CD4-positive, alpha-beta memory T cell (primary cell): Measurements from ENCODE around the gene ATP5F1D. TPM values are rescaled to one million over a fixed set of nuclear protein-coding genes. Genes with fewer than 3 reads are reported as not detected.
"Not testable (repeated sequence)": the region's sequence is repeated elsewhere in the genome, so short reads cannot be mapped to it uniquely, and the experiment has no call there.

ENCODE experiments used
- CTCF ChIA-PET: fragments of 350-600 bp; sonication (Branson Sonifier 250); formaldehyde crosslinking; loops from one replicate; lab custom pipeline; 2021; ENCODE audit warnings: inconsistent platforms; ENCODE audit not compliant: partially characterized antibody; lab: Charles Lee
- POLR2A ChIA-PET: fragments of 350-600 bp; sonication (Branson Sonifier 250); formaldehyde crosslinking; loops from one replicate; lab custom pipeline; 2021; ENCODE audit not compliant: partially characterized antibody; lab: Charles Lee
- DNase-seq, 5 donors: peaks; one replicate each; pipeline versions ENCODE4 v3.0.0 to v3.0.0-alpha.2; 2020 to 2022; ENCODE audit warnings: mixed read lengths in 1 of 5
- H3K27ac ChIP-seq: one replicate; pipeline ENCODE4 v1.7.0; 2013; ENCODE audit warnings: low read depth, low read length
- H3K27me3 ChIP-seq: 2 replicates; pipeline ENCODE4 v1.7.0; 2013; ENCODE audit warnings: mild to moderate bottlenecking, low read length, moderate library complexity; ENCODE audit not compliant: insufficient read depth
- H3K36me3 ChIP-seq: 2 replicates; pipeline ENCODE4 v1.7.0; 2013; ENCODE audit warnings: mild to moderate bottlenecking, low read length, moderate library complexity; ENCODE audit not compliant: insufficient read depth
- H3K4me1 ChIP-seq: 2 replicates; pipeline ENCODE4 v1.7.0; 2013; ENCODE audit warnings: mild to moderate bottlenecking, low read length, moderate library complexity; ENCODE audit not compliant: insufficient read depth
- H3K4me3 ChIP-seq, 2 donors: one replicate each; pipeline ENCODE4 v1.7.0; 2013; ENCODE audit warnings: low read length in 2 of 2, mild to moderate bottlenecking in 1 of 2
- H3K9me3 ChIP-seq, 2 donors: one replicate each; pipeline ENCODE4 v1.7.0; 2013; ENCODE audit warnings: low read length in 2 of 2, control low read depth in 1 of 2; ENCODE audit not compliant: control insufficient read depth in 1 of 2
- H3K27ac Mint-ChIP-seq, 7 donors: one replicate each; pipeline ENCODE4 v1.8.0; 2020 to 2021; ENCODE audit warnings: mixed read lengths in 7 of 7, mild to moderate bottlenecking in 6 of 7, inconsistent platforms in 3 of 7, moderate library complexity in 3 of 7
- H3K27me3 Mint-ChIP-seq, 2 donors: one replicate each; pipeline ENCODE4 v1.8.0; 2020 to 2021; ENCODE audit warnings: mixed read lengths in 2 of 2
- H3K36me3 Mint-ChIP-seq, 2 donors: one replicate each; pipeline ENCODE4 v1.8.0; 2020 to 2021; ENCODE audit warnings: mixed read lengths in 2 of 2, inconsistent platforms in 1 of 2, mild to moderate bottlenecking in 1 of 2
- H3K4me1 Mint-ChIP-seq, 4 donors: one replicate each; pipeline ENCODE4 v1.8.0; 2020 to 2021; ENCODE audit warnings: mixed read lengths in 4 of 4, mild to moderate bottlenecking in 1 of 4
- H3K4me3 Mint-ChIP-seq, 8 donors: one replicate each; pipeline ENCODE4 v1.8.0; 2020 to 2021; ENCODE audit warnings: mixed read lengths in 8 of 8, mild to moderate bottlenecking in 7 of 8, moderate library complexity in 6 of 8, inconsistent platforms in 3 of 8
- H3K9me3 Mint-ChIP-seq, 8 donors: one replicate each; pipeline ENCODE4 v1.8.0; 2020 to 2021; ENCODE audit warnings: mixed read lengths in 8 of 8, mild to moderate bottlenecking in 5 of 8, inconsistent platforms in 3 of 8, moderate library complexity in 1 of 8
- intact Hi-C: fragments of 100-400 bp; cut with micrococcal nuclease; formaldehyde crosslinking; loops from one replicate; pipeline ENCODE4 v1.15.1; 2023
- polyA plus RNA-seq, 2 donors: library from polyadenylated mRNA; unstranded; fragments of 300-500 nt; fragmentation: Illumina TruSeq; gene quantifications; one replicate each; pipeline ENCODE4 v1.2.3, GENCODE V29; 2021
- total RNA-seq, 2 experiments: library from RNA; stranded (reverse); gene quantifications; one replicate each; pipeline ENCODE4 v1.2.3, GENCODE V29; 2021

ATP5F1D gene
- total and polyA plus RNA-seq, 4 experiments from 2014 or later, result 105 to 243 (median 120) TPM

DNA sequence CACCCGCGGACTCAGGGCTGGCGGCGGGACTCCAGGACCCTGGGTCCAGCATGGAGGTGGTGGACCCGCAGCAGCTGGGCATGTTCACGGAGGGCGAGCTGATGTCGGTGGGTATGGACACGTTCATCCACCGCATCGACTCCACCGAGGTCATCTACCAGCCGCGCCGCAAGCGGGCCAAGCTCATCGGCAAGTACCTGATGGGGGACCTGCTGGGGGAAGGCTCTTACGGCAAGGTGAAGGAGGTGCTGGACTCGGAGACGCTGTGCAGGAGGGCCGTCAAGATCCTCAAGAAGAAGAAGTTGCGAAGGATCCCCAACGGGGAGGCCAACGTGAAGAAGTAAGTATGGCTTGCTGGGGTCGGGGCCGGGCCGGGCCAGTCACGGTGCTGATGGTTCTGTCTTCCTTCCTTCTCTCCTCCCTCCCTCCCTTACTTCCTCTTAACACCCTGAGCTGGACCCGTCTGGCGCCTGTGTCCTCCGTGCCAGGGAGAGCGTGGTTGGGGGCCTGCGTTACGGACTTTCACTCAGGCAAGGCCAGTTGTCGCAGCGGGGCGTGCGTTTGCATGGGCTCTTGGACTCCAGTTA, 34.6 kb upstream of the ATP5F1D start:
- Histone ChIP-seq H3K4me3 (peak overlapping the region; percentile 58 to 68), H3K27me3 (no peaks in the 10 kb centered on the region), H3K27ac (peak overlapping the region; percentile 78), H3K4me1 (peaks cover 64% of the 10 kb centered on the region), H3K36me3 (peaks cover 9% of the 10 kb centered on the region), H3K9me3 (no peaks in the 10 kb centered on the region)
- POLR2A ChIA-PET, result interaction anchor here (0.7 to 1.5 kb wide), 6 partner anchors 8 to 188 kb away, joined by 3 to 5 read pairs (median 4); no protein-coding TSS in a partner anchor
- no peaks in the 10 kb centered on the region for H3K27me3 Mint-ChIP-seq
- peak overlapping the region; percentile 84 to 96 (median 95) for H3K27ac Mint-ChIP-seq
- H3K9me3 Mint-ChIP-seq, result no peaks in the 10 kb centered on the region
- peak overlapping the region; percentile 93 to 96 (median 94) for H3K4me3 Mint-ChIP-seq
- peaks cover 0 to 17% of the 10 kb centered on the region in 2 donors for H3K36me3 Mint-ChIP-seq
- DNase-seq, result peak; percentile 29 to 56 (median 32)
- CTCF ChIA-PET, result interaction anchor here (0.8 kb wide), 1 partner anchor 142 kb away, joined by 3 read pairs; no protein-coding TSS in a partner anchor
- peaks cover 11 to 58% (median 36%) of the 10 kb centered on the region in 4 donors for H3K4me1 Mint-ChIP-seq
- intact Hi-C loops, result no loop called here

GRCh38 chr19:1208830-1209229, 32.7 kb upstream of the ATP5F1D start:
- H3K27ac ChIP-seq, POLR2A ChIA-PET, CTCF ChIA-PET, H3K9me3 Mint-ChIP-seq, H3K27me3 ChIP-seq, H3K4me3 ChIP-seq, intact Hi-C loops, H3K27me3 Mint-ChIP-seq, H3K9me3 ChIP-seq: not testable (repeated sequence)
- Mint-ChIP-seq H3K36me3 (peaks cover 6 to 23% of the 10 kb centered on the region in 2 donors), H3K4me3 (peak overlapping the region in 4 of 8 donors; percentile 33 to 49 (median 42)), H3K27ac (peak overlapping the region in 2 of 7 donors; percentile 6 to 96), H3K4me1 (peaks cover 12 to 57% (median 34%) of the 10 kb centered on the region in 4 donors)
- peaks cover 69% of the 10 kb centered on the region for H3K4me1 ChIP-seq
- H3K36me3 ChIP-seq, result peaks cover 10% of the 10 kb centered on the region
- DNase-seq, result peak in 1 of 5 donors; percentile 29

DNA sequence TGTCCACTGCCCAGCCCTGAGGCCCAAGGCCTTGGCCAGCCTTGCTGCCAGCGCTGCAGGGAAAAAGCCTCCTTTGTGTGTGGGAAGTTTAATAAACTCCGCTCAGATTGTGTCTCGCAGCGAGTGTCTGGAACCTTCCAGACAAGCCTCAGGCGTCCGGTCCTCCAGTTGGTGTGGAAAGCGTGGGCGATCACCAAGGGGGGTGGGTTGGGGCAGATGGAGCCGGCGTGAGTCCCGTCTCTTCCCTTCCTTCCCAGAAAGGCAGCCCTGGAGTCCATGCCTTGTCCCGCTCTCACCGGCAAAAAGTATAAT, 31.4 kb upstream of the ATP5F1D start:
- CTCF ChIA-PET, result no interaction called here
- Mint-ChIP-seq H3K27ac (peak overlapping the region in 2 of 7 donors; percentile 52 to 55), H3K4me1 (peaks cover 17 to 54% (median 34%) of the 10 kb centered on the region in 4 donors), H3K27me3 (no peaks in the 10 kb centered on the region), H3K4me3 (peak overlapping the region in 4 of 8 donors; percentile 8 to 65 (median 30)), H3K9me3 (no peaks in the 10 kb centered on the region), H3K36me3 (peaks cover 8 to 27% of the 10 kb centered on the region in 2 donors)
- H3K9me3 ChIP-seq, result no peaks in the 10 kb centered on the region
- peaks cover 64% of the 10 kb centered on the region for H3K4me1 ChIP-seq
- DNase-seq, result peak in 1 of 5 donors; percentile 28
- H3K27ac ChIP-seq, result no peak overlapping the region
- POLR2A ChIA-PET, result interaction anchor here (1.2 to 1.5 kb wide), 2 partner anchors 59 to 79 kb away, joined by 3 to 4 read pairs; no protein-coding TSS in a partner anchor
- H3K4me3 ChIP-seq, result no peak overlapping the region
- H3K36me3 ChIP-seq, result peaks cover 10% of the 10 kb centered on the region
- intact Hi-C loops, result no loop called here
- H3K27me3 ChIP-seq, result no peaks in the 10 kb centered on the region

DNA sequence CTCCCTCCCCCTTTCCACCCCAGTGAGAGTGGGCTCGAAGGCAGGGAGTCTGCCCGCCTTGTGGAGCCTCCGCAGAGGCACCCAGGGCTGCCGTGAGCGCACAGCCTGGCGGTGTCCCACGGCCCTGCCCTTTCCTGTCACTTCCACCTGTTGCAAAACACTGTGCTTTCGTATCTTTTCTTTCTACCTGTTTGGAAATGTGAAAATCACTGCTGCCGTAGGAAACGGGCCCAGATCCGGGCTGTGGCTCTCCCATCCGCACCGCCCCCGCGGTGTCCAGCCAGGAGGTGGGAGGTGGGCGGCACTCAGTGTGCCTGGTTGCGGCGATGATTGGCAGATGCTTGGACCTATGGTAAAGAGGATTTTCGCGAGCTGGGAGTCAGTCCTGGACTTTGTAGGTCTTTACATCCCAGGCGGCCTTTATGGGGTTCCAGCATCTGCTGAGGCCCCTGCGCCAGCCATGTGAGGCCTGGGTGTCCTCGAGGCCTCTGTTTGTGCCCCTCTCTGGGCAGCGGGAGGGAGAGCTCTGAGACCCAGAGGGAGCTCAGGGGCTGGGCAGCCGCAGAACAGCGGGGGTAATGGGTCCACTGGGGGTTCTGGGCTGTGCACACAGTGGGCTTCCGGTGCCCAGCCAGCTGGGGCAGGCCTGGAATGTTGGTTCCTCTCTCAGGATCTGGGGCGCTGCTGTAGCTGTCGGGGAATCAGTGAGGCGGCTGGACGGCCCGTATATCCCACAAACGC, 29.9 kb upstream of the ATP5F1D start:
- peaks cover 17 to 53% (median 38%) of the 10 kb centered on the region in 4 donors for H3K4me1 Mint-ChIP-seq
- H3K4me1 ChIP-seq, result peaks cover 63% of the 10 kb centered on the region
- H3K36me3 Mint-ChIP-seq, result peaks cover 8 to 25% of the 10 kb centered on the region in 2 donors
- peak overlapping the region in 3 of 8 donors; percentile 9 to 62 (median 40) for H3K4me3 Mint-ChIP-seq
- no peaks in the 10 kb centered on the region for H3K9me3 Mint-ChIP-seq
- H3K27me3 ChIP-seq, result no peaks in the 10 kb centered on the region
- no peak overlapping the region for H3K27ac ChIP-seq
- intact Hi-C loops, result no loop called here
- no peaks in the 10 kb centered on the region for H3K27me3 Mint-ChIP-seq
- peak in 1 of 5 donors; percentile 30 for DNase-seq
- peak overlapping the region in 4 of 7 donors; percentile 19 to 79 (median 54) for H3K27ac Mint-ChIP-seq
- ChIA-PET CTCF (interaction anchor here (0.7 to 1.1 kb wide), 4 partner anchors 9 to 139 kb away, joined by 3 to 6 read pairs (median 4); no protein-coding TSS in a partner anchor), POLR2A (interaction anchor here (0.6 to 3.7 kb wide), 6 partner anchors 57 to 439 kb away, joined by 3 to 20 read pairs (median 3); partner anchors contain the start of genes ARHGAP45 and CIRBP)
- H3K9me3 ChIP-seq, result no peaks in the 10 kb centered on the region
- no peak overlapping the region for H3K4me3 ChIP-seq
- H3K36me3 ChIP-seq, result peaks cover 10% of the 10 kb centered on the region

- Mint-ChIP-seq H3K27me3 (no peaks in the 10 kb centered on the region), H3K27ac (peak overlapping the region; percentile 94 to 98 (median 97)), H3K9me3 (no peaks in the 10 kb centered on the region), H3K36me3 (peaks cover 8 to 15% of the 10 kb centered on the region in 2 donors), H3K4me1 (peaks cover 20 to 58% (median 29%) of the 10 kb centered on the region in 4 donors), H3K4me3 (peak overlapping the region; percentile 75 to 92 (median 86))
- CTCF ChIA-PET, result interaction anchor here (0.9 to 1.2 kb wide), 2 partner anchors 32 to 350 kb away, joined by 3 to 4 read pairs; no protein-coding TSS in a partner anchor
- Histone ChIP-seq H3K9me3 (no peaks in the 10 kb centered on the region), H3K27ac (peak overlapping the region; percentile 79), H3K27me3 (no peaks in the 10 kb centered on the region), H3K4me3 (peak overlapping the region in 1 of 2 donors; percentile 15), H3K4me1 (peaks cover 53% of the 10 kb centered on the region), H3K36me3 (peaks cover 10% of the 10 kb centered on the region)
- POLR2A ChIA-PET, result interaction anchor here (0.5 to 3.7 kb wide), 13 partner anchors 10 to 293 kb away, joined by 3 to 20 read pairs (median 4); partner anchors contain the start of genes ABCA7, ATP5F1D, CIRBP and CNN2
- DNase-seq, result peak; percentile 67 to 87 (median 71)
- intact Hi-C loops, result no loop called here
Measured at GRCh38 chr19:1213391-1214286, 27.9 kb upstream of the ATP5F1D start.

DNA sequence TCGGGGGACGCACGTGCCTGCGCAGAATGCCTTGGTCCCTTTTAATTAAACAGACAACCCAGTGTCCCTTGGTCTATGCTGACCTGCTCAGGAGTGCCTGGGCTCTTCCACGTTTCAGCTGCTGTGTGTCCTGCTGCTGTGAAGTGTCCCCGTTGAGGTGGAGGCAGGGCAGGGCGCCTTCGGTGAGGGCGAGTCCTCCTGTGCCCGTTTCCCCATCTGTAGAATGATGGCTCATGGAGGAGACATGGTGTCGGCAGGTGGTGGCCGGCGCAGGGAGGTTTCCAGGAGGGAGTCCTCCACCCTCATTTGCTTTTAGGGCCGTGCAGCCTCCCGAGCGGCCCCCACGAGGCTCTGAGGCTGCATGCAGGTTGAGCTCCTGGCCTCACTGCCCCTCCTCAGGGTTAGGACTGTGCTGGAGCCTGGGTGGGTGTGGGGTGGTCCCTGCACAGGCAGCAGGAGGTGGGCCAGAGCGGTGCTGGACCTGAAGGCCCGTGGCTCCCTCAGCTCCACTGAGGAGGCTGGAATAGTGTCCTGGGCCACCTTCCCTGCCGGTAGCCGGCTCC, 27.2 kb upstream of the ATP5F1D start:
- H3K36me3 ChIP-seq, result peaks cover 10% of the 10 kb centered on the region
- peaks cover 20 to 52% (median 29%) of the 10 kb centered on the region in 4 donors for H3K4me1 Mint-ChIP-seq
- H3K4me3 ChIP-seq, result no peak overlapping the region
- H3K27me3 Mint-ChIP-seq, result no peaks in the 10 kb centered on the region
- DNase-seq, result no peak
- peaks cover 8 to 15% of the 10 kb centered on the region in 2 donors for H3K36me3 Mint-ChIP-seq
- H3K4me1 ChIP-seq, result peaks cover 46% of the 10 kb centered on the region
- no peaks in the 10 kb centered on the region for H3K9me3 ChIP-seq
- intact Hi-C loops, result no loop called here
- peak overlapping the region in 7 of 8 donors; percentile 75 to 92 (median 86) for H3K4me3 Mint-ChIP-seq
- peak overlapping the region; percentile 94 to 98 (median 97) for H3K27ac Mint-ChIP-seq
- POLR2A ChIA-PET, result interaction anchor here (0.5 to 3.7 kb wide), 10 partner anchors 11 to 294 kb away, joined by 3 to 20 read pairs (median 4); partner anchors contain the start of genes ABCA7, CIRBP, CNN2 and GPX4
- no peaks in the 10 kb centered on the region for H3K27me3 ChIP-seq
- CTCF ChIA-PET, result interaction anchor here (0.9 to 1.2 kb wide), 2 partner anchors 31 to 351 kb away, joined by 3 to 4 read pairs; no protein-coding TSS in a partner anchor
- H3K9me3 Mint-ChIP-seq, result no peaks in the 10 kb centered on the region
- peak overlapping the region; percentile 79 for H3K27ac ChIP-seq
